Measurements from ENCODE around the gene RSPH1.
A peak's percentile ranks its signal among the peaks of the same experiment; 100 is the strongest.
"Not testable (repeated sequence)": the region's sequence is repeated elsewhere in the genome, so short reads cannot be mapped to it uniquely, and the experiment has no call there.

RSPH1 gene

DNA sequence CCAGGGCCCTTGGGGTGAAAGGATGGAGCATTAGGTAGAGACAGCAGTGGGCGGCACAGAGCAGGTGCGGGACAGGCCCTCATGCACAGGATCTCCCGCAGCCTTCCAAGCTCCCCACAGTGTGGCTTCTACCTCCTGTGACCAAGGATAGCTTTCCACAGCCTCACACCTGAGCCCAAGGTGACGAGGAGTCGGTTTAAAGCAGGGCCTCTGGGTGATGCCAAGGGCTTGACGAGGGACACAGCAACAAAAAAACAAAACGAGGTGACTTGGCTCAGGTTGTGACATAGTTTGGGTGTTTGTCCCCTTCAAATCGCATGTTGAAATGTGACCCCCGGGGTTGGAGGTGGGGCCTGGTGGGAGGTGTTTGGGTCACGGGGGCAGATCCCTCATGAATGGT is 15.3 kb downstream of the RSPH1 start:
- ATAC-seq = no peak

DNA sequence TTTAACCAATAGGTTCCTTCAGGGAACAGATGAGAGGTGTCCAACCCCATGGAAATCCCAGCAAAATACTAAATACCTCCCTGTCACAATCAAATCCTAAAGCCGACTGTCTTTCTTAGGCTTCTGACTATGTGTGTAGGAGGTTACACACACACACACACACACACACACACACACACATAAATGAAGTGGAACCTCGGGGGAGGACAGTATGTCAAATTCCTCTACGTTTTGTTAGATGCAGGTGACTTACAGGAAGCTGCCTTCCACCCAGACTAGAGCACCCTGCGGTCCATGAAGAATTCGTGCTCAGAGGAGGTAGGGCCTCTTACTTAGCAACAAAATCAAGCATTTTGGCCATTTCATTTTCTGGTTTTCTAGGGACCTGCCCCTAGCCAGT is 16.4 kb downstream of the RSPH1 start:
- no peak for ATAC-seq

DNA sequence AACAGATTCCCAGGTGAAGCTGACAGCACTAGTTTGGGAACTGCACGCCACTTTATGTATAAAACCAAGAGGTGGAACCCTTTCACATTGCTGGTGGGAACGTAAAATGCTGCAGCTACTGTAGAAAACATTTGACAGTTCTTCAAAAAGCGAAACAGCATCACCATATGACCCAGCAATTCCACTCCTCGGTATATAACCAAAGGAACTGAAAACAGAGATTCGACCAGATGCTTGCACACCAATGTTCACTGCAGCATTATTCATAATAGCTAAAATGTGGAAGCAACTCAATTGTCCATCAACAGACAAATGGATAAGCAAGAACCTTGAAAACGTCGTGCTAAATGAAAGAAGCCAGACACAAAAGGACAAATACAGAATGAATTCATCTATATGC is 17.5 kb downstream of the RSPH1 start:
- no peak for ATAC-seq

DNA sequence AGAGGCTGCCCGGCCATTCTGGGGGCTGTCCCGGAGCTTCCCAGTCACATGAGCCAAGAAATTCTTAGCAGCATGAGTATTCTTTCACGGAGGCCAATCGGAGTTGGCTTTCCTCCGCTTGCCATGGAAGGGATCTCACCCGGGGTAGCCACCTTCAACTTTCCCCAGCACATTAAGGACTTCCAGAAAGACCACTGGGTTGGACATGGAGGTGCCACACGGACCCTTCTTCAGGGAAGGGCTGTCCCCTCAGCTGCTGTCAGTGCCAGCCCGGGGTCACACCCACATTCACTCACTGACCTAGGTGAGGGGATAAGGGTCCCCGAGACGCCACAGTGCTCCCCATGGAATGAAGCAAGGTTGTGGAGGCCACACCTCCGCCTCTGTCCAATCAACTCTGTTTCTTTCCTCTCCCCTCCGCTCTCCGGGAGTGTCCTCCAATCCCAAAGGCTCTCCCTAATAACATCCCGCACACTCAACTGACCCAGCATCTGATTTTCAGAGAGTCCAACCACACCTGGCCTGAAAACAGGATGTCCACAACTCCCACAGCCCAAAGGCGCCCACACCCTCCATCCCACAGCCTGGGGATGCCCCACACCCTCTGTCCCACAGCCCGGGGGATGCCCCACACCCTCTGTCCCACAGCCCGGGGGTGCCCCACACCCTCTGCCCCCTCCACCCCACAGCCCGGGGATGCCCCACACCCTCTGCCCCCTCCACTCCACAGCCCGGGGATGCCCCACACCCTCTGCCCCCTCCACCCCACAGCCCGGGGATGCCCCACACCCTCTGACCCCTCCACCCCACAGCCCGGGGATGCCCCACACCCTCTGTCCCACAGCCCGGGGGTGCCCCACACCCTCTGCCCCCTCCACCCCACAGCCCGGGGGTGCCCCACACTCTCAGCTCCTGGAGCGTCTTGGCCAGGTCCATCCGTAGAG is 19.4 kb downstream of the RSPH1 start:
- ATAC-seq = no peak

DNA sequence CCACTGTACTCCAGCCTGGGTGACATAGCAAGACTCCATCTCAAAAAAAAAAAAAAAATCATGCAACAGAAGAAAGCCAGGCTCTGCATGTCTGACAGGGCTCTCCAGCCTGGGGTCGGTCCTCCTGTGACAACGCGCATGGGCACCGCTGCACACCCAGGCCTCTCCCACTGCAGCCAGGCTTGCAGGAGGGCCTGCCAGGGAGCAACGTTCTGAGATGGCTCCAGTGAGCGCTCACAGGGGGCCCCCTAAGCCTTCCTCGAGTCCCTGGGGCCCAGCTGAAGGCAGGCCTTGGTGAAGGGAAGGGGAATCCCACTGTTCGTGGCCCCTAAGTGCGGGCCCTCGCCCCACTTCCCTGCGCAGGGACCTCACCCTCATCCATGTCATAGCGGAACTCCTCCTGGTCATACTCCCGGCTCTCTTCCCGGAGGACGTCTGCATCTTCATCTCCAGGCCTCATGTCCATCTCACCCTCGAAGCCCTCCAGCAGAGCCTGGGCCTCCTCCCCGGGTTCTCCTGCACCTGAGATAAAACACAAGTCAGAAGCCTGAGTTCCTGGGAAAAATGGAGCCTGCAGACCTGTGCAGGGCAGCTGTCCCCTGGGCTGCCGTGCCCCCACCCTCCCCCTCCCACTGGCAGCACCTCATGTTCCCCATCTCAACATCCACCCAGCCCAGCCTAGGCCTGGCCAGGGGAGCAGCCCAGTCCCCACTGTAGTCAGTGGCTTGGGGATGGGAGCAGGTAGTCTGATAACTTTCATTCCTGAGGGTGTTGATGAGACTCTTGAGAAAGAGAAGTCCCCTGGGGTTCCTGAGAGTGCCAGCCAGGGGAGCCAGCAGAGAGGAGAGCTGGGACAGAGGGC is 20.3 kb downstream of the RSPH1 start:
- ATAC-seq = no peak

DNA sequence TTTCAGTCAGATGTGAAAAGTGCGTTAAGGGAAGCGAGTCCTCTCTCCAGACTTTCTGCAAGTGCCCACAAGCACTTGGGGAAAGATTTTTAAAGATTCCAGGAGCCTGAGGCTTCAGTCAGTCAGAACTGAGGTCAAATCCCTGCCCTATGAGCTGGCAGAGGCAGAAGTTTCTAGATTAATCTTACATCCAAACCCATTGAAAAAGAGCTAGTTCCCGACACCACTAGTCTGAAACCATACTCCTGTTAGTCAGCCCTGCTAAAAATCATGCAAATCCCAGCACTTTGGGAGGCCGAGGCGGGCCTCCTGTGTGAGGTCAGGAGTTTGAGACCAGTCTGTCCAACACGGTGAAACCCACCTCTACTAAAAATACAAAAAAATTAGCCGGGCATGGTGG is 21.0 kb downstream of the RSPH1 start:
- no peak for ATAC-seq

DNA sequence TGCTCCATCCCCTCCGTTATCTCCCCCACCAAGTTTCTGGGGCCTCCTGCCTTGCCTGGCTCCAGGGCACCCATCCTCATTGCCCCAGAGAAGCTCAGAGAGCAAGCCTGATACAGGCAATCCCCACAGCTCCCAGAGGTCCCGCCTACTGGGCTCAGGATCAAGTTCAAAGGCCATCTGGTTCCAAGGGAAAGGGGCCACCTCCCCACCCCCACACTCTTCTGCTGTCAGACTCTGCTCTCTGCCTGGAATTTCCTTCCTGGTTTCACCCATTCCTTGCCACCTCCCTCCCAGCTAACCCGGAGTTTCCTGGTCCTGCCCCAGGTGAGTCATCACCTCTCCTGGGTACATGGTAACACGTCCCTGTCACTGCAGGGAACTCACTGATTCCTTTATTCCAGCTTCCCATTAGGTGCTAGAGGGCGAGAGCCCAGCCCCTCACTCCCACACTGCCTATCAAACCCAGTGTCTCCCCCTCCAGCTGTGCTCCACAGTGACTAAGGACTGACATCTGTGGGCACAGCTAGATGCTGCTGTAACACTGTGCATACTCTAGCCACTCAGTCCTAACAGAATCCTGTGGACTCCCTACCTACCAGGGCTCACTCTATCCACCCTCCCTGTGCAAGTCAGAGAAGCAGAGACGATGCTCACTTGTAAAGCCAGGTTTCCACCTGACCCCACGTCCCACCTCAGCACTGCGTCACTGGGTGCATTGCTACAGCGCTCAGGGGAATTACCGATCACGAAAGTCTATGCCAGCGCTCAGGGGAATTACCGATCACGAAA is 21.8 kb downstream of the RSPH1 start:
- peak; percentile 84 to 87 for ATAC-seq

DNA sequence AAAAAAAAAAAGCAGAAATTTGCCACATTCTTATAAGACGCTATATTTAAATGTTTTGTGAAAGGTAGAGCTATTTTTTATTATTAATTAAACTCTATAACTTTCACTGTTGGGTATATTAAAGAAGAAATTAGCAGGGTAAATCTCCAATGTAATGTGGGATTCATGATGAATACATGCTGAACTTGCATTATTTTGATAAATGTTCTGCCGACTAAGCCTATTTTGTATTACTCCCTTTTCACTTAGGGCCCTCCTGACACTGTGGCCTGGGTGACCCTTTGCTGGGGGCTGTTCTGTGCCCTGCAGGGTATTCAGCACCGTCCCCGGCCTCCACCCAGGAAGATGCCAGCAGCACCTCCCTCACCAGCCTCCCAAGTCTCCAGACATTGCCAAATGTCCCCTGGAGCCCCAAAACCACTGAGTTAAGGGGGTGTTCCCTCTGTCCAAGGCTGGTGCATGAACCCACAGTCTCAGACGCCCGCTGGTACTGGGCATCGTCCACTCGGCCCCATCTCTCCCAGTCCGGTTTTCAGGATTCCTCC is 22.5 kb downstream of the RSPH1 start:
- no peak for ATAC-seq

DNA sequence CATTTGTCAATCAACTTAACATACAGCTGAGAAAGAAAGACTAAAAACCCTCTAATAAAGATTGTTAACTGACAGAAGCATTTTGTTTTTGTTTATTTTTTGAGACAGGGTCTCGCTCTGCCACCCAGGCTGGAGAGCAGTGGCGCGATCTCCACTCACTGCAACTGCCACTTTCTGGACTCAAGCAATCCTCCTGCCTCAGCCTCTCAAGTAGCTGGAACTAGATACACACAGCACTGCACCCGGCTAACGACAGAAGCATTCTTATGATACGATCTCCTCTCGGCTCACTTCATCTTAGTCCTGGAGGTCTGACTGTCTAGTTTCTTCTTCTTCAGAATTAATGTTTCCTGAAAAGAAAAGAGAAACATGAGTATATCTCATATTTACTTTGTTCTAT is 23.5 kb downstream of the RSPH1 start:
- ATAC-seq = no peak

DNA sequence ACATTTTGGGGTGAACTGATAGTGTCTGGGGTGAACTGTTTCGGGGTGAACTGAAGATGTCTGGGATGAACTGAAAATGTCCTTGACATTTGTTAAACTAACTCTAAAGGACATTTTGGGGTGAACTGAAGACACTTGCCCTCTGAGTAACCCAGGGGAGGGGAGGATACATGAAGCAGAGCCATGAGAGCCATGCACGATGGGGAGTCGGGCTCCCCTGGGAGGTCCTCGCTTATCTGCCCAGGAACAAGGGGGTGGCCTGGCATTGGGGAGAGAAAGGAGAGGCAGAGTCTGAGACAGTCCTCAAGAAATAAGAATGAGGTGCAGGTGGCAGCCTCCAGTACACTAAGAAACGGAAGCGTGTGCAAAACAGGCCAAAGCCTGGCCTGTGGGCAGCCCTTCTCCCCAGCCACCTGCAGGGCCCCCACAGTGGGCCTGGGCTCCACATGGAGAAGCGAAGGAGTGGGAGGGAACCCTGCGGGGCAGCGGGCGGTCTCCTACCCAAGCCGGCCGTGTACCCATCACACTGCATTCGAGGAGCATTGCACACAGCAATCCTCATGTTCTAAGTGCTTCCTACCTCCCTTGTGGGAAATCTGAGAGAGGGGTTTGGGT is 24.2 kb downstream of the RSPH1 start:
- ATAC-seq = no peak

DNA sequence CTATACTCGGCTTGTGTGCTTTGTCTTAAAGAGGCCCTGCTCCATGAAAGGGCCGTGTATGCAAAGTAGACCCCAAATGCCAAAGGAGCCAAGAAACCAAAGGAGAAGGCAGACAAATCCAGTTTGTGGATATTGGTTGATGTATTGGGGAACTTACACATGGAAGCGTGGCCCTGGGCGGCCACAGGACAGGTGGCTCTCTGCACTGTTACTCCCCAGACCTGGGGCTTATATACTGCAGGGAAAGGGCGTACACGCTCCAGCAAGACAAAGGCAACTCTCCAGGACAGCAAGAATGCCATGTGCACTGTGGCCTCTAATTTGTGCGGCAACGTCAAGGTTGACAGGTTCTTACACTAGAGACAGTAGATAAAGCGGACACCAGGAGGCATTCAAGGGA is 24.8 kb downstream of the RSPH1 start:
- ATAC-seq = no peak

DNA sequence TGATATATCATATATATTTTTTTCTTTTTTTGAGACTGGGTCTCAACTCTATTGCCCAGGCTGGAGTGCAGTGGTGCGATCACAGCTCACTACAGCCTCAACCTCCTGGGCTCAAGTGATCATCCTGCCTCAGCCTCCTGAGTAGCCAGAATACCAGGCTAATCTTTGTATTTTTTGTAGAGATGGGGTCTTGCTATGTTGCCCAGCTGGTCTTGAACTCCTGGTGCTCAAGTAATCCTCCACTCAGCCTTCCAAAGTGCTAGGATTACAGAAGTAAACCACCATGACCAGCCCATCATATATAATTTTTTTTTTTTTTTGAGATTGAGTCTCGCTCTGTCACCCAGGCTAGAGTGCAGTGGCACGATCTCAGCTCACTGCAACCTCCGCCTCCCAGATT is 26.3 kb downstream of the RSPH1 start:
- not testable (repeated sequence) for ATAC-seq

DNA sequence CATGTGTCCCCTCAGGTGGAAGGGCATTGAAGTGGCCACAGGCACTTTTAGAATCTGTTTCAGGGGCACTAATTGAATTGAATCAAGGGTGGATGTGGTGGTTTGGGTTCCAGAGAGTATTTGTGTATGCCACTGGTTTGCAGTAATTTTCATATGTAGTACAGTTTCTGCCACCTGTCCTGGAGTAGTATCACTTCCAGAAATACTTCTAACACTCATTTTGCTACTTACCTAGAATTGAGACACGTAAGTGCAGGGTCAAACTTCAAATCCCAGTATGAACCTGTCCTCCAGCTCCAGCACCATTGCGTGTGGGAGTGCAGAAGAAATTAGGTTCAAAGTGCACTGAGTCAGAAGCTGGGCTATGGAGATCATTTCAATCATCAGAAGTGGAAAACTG is 26.8 kb downstream of the RSPH1 start:
- ATAC-seq = no peak

DNA sequence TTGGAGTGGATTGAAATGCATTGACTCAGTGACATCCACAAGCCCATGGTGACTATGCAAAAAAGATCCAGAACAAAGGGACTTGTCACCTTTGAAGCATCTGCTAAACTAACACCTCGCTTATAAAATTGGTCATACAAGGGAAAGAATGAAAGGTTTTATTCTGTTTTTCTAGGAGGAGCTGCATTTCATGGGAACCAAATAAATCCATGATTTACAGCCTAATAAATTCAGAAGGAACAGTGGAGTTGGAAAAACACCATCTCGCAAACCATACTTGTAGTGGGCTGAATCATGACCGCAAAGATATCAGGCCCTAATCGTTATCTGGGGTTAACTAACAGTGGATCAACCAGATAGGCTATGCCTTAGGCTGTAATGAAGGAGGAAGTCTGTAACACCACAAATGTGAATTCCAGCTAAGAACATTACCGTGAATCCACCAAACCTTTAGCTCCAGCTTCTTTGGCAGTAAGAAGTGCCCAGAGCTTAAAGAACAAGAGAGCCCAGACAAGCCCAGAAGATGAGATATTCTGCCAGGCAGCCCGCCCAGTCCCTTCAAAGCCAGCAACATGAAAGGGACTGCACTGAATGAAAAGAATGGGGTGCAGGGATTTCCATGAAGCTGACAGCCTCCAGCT is 27.4 kb downstream of the RSPH1 start:
- no peak for ATAC-seq

DNA sequence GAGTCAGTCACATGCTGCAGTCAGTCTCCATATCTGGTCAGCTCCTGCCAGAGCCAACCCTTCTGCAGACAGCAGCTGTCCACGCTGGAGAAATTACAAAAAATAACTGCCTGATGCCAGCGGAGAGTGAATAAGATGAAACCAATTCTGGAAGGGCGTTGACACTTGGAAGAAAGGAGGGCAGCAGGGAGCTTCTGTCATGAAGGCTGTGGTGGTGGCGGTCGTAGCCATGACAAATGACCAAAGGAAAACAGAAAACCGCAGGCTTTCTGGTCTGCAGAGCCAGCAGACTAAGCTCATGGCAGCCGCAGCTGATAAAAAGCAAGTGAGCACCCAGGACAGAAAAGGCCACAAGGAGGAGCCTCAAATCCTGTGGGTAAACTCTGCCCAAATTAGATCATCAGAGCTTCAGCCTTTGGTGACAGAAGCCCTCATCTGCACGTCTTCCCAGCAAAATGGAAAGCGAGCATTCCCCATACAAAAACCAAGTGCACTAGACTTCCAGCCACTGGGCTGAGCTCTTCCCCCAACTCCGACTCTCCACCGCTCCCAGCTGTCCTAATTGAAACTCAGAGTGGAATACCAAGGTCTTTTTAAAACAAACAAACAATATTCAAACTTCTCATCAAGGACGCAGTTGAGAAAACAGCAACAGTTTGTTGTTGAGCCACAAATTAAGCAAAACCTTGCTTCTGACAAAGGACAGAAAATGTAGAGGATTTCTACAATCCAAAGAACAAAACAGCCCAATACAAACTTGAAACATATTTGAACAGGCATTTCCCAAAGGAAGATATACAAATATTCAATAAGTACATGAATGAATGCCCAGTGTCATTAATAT is 28.7 kb downstream of the RSPH1 start:
- no peak for ATAC-seq

DNA sequence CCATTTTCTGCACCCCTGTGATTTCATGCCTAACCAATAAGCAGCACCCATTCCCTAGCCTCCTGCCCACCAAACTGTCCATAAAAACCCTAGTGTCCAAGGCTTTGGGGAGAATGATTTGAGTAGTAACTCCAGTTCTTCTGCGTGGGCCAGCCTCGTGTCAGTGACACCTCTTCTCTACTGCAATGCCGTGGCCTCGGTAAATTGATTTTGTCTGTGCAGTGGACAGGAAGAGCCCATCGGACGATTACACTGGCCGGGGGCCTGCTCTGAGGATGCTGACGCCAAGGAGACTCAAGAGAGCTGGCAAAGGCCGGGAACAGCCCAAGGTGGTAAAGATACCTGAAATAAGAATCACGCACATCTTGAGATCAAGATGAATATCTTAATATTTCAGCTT is 29.3 kb downstream of the RSPH1 start:
- ATAC-seq = no peak

DNA sequence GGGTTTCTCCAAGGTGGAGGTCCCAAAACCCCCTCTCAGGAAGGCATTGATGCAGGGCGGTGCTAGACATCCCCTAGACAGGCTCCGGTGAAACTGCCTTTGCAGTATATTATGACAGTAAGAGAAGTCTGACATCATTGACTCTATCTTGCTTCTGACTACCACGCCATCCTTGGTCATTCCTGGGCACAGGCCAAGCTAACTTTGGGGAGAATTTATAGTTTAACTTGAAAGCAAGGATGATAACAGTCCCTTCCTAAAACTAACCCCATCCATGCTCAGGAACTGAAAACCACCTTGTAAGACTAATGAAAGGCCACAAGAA is 30.3 kb downstream of the RSPH1 start:
- peak in 1 of 2 donors; percentile 46 for ATAC-seq

DNA sequence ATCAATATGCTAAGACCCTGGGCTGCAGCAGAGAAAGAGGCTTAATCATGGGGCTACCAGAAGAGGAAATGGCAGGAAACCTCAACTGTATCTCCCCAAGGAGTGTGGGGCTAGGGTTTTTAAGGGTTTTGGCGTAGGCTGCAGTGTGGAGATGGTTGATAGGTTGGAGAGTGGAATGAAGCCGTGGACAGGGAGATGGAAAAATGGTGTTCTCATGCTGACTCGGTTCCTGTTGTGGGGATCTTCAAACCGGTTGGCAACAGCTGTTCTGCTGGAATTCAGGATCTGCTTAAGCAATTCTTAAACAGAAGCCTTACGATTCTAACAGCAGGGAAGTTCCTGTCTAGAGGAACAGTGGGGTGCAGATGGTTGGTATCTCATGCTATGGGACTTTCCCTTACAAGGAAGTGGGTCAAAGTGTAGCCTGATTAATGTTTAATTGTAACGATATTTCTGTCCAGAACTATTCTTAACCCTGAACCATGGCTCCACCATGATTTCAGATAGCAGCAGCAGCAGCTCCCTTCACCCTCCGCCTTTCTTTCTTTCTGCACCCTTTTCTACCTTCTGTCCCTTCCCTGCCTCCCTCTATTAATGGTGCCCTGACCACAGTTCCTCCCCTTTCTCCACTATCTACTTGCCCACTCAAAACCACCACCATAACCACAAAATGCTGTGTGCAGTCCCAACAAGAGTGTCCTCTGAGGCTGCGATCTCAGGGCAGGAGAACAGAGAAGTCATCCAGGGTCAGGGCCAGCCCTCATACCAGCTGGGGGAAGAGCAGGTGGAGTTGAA is 30.8 kb downstream of the RSPH1 start:
- peak; percentile 12 to 29 for ATAC-seq

DNA sequence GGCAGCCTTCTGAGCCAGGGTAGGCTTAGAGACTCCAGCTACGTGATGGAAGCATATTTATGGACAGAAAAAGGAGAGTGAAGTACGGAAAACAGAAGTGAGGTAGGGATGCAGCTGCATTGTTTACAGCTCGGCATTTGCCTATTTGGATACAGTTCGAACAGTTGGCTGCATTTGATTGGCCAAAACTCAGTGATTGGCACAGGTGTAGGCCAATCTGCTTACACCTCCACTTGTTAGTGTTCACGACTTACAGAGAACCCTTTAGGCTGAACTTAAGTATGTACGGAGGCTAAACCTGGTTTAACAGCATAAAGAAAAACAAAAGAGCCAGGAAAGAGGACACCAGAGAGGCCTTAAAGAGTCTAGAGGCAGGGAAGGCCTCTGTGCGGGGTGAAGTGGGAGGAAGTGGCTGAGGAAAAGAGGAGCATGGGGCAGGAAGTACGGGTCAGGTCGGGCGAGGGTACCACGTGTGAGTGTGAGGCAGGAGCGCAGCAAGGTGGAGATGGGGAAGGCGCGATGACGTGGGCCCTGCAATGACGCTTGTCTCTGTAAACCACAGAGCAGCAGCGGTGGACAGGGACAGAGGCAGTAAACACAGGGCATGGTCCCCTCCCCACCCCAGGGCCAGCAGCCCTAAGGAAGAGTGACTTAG is 32.0 kb downstream of the RSPH1 start:
- peak; percentile 42 to 55 for ATAC-seq

Measured in activated CD4-positive, CD25-positive, alpha-beta regulatory T cell treated with anti-CD3 and anti-CD28 coated beads, Interleukin-2, amount 50 U/mL, for 24 hours (primary cell).